ENCODE results near the gene ZNF91.
"Not testable (repeated sequence)": the region's sequence is repeated elsewhere in the genome, so short reads cannot be mapped to it uniquely, and the experiment has no call there.

The ZNF91 gene

DNA sequence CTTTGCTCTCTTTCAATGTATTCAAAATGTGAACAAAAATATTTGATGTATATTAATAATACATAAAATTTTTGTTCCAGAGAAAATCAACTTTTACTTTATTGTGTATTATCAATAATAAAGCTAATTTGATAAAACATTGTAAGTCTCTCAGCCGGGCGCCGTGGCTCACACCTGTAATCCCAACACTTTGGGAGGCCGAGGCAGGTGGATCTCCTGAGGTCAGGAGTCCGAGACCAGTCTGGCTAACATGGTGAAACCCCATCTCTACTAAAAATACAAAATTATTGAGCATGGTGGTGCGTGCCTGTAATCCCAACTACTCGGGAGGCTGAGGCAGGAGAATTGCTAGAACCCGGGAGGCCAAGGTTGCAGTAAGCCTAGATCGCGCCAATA is 449 bp upstream of the ZNF91 start:
- not testable (repeated sequence) for DNase-seq (ENCODE audit: low read depth)

DNA sequence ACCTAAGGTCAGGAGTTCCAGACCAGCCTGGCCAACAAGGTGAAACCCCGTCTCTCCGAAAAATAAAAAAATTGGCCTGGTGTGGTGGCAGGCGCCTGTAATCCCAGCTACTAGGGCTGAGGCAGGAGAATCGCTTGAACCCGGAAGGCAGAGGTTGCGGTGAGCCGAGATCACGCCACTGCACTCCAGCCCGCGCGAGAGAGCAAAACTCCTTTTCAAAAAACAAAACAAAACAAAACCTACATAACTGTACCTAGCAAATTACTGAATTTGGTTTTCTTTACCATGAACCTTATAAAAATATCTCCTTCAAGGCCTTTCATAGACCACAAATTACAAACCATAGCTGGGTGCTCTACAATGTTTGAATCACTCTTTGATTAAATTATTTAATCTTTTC is 760 bp downstream of the ZNF91 start:
- no peak for DNase-seq (ENCODE audit: low read depth)

DNA sequence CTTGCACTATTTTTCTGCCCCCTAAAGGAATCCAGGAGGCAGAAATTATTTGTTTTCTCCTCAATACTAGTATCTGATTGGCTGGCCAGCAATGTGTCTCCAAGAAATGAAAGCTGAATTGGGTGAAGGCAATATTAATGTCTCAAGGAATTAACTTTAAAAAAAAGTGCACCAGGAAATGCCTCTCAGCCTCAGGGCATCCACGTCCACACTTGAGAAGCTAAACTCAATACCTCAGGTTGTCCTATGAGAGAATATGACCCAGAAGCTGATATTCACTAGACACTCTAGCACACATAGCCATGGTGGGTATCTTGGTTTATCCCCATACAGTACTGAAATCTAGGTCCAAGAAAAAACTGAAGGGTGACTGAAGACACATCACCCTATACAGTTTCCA is 2.1 kb downstream of the ZNF91 start:
- no peak for DNase-seq (ENCODE audit: low read depth)

DNA sequence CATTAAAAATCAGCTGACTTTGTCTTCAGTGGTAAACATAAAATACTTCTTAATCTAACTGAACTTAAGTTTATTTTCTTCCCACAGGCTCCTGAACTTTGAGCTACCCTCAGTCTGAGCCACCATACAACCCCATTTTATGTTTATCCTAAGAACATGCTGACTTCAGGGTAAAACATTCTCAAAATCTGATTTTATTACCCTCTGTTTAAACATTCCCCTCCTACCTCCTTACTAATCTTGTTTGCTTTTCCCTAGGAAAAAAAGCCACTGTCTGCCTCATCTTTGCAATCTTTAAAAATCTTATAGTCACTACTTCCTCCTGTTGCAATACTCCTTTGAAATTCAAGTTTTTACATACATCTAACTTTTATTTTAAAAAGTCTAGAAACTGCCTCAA is 4.0 kb downstream of the ZNF91 start:
- DNase-seq (ENCODE audit: low read depth) = no peak

DNA sequence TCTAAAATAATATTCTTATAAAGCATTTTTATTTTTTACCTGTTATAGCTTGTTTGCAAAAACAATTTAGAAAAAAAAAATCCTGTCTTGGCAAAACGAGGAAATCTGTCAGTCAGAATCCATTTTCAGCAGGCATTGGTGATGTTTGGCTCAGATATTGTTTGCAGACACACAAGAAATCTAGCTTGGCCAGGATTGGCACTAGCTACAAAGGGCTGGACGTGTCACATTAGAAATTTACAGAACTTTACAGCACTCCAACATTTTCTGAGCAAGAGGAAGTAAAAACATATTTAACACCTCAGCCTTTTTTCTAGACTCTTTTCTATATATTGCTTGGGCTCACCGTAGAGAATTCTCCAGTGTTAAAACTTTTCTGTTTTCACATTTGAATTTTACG is 9.9 kb downstream of the ZNF91 start:
- no peak for DNase-seq (ENCODE audit: low read depth)

DNA sequence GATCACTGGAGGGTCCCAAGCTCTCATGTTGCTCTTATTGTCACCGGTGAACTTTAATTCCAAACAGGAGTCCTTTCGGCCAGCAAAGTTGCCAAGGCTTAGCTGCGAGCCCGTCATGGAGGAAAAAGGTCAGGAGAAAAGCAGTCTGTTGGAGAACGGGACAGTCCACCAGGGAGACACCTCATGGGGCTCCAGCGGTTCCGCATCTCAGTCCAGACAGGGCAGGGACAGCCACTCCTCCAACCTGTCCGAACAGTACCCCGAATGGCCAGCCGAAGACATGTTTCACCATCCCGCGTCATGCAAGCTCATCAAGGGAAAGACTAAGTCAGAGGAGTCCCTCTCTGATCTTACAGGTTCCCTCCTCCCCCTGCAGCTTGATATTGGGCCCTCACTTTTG is 10.4 kb downstream of the ZNF91 start:
- DNase-seq (ENCODE audit: low read depth) = no peak

DNA sequence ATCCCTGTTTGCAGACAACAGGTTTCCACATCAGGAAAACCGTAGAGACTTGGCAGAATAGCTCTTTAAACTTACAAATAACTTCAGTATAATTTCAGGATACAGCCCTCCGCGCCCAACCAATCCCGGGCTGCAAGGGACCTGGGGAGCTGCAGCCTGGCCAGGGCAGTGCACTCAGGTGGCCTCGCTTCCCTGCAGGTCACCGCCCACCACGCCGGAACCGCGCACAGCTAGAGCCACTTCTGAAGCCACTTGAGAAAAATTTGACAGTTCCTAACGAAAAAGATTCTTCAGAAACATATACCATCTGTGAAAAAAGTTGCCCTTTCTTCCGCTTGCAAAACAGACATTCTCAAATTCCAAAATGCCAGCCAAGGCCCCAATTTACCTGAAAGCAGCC is 11.1 kb downstream of the ZNF91 start:
- DNase-seq (ENCODE audit: low read depth) = no peak

DNA sequence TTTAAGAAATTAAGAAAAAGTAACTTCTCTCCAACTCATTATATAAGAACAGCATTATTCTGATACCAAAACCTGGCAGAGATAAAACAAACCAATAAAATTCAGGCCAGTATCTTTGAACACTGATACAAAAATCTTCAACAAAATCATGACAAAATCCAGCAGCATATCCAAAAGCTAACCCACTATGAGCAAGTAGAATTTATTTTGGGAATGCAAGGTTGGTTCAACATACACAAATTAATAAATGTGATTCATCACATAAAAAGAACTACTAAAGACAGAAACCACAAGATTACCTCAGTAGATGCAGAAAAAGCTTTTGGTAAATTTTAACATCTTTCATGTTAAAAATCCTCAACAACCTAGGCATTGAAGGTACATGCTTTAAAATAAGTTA is 12.3 kb downstream of the ZNF91 start:
- DNase-seq (ENCODE audit: low read depth) = no peak

DNA sequence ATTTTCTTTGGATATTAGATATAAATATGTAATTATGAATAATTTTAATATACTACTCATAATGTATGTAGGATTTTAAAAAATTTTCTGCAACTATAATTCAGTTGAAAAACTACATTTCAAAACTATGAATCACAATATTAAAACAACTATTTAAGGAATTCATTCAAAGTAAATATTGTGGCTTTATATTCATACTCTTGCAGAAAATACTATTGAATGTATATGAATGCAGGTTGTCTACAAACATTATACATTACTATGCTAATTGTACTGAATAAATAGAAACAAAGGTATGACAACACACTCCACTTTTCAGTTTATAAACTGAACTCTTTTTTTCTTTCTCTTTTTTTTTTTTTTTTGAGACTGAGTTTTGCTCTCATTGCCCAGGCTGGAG is 14.2 kb downstream of the ZNF91 start:
- DNase-seq (ENCODE audit: low read depth) = no peak

DNA sequence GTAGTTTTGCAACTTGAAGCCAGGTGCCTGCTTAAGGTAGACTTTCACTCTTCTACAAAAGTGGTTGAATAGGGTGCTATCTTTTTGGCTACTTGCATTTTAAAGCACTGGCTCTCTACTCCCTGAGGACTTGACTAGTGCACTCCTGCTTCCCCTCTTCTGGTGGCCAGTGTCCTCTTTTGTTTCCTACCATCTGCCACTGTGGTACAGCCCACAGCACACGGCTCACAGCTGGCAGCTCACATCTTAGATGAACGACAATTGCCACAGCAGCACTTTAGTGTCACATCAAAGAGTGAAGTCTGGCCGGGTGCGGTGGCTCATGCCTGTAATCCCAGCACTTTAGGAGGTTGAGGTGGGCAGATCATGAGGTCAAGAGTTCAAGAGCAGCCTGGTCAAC is 15.6 kb downstream of the ZNF91 start:
- DNase-seq (ENCODE audit: low read depth) = not testable (repeated sequence)

DNA sequence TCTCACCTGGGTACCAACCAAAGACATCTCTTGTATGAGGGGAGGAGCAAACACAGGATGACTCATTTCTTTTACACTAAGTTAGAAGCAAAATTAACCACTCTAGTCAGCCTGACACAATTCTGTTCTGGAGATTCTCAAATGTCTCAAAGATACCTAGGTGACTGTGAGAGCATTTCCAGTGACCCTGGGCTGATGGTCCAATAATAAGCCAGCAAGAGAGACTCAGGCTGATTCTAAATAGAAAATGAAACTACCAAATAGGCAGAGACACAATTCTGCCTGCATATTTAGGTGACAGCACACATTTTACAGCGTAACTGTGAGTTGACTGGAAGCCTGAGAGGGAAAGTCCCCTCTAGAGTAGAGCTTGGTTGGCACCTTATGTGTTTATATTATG is 16.3 kb downstream of the ZNF91 start:
- no peak for DNase-seq (ENCODE audit: low read depth)

DNA sequence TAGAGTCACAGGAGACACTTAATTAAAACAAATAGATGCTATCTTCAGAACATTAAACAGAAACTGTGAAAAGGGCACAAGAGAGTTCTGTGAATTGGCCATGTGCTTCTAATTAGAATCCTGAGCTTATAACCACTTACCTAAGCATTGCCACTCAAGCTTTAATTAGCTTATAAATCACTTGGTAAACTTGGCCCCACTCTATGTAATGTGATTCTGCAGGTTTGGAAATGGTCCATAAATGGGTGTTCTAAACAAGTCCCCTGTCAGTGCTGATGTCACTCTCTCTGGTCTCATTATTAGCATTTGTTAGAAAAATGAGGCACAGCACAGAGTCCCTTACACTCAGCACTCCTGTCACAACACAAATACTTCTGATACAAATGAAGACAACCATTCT is 18.0 kb downstream of the ZNF91 start:
- DNase-seq (ENCODE audit: low read depth) = no peak

DNA sequence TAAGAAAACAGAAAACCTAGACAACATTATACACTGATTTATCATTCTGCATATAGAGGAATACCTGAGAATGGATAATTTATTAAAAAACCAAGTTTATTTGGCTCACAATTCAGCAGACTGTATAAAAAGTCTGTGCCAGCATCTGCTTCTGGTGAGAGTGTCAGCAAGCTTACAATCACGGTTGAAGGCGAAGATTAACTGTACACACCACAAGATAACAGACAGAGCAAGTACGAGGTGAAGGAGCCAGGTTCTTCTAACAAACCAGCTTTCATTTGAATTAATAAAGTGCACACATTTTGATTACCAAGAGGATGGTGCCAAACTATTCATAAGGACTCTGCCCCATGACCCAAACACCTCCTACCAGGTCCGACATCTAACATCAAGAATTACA is 28.8 kb downstream of the ZNF91 start:
- DNase-seq (ENCODE audit: low read depth) = no peak

DNA sequence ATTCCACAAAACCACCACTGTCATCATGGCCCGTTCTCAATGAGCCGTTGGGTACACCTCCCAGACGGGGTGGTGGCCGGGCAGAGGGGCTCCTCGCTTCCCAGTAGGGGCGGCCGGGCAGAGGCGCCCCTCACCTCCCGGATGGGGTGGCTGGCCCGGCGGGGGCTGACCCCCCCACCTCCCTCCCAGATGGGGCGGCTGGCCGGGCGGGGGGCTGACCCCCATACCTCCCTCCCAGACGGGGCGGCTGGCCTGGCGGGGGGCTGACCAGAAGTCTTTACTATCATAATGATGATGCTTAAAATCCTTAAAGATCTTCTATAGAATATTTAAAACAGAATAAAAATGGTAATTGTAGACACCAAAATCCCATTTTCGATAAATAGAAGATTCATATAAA is 29.2 kb downstream of the ZNF91 start:
- DNase-seq (ENCODE audit: low read depth) = not testable (repeated sequence)

DNA sequence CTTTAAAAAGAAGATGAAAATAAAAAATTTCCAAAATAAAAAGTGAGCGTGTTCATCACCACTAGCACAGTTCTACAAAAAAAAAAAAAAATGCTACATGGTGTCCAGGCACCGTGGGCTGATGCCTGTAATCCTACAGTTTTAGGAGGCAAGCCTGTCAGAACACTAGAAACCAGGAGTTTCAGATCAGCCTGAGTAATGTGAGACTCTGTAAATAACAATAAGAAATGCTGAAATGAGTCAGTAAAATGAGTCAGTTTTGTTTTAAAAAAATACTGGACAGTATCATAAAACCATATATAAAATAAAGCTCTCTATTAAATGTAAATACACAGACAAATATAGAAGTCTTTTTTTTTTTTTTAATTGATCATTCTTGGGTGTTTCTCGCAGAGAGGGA is 30.0 kb downstream of the ZNF91 start:
- no peak for DNase-seq (ENCODE audit: low read depth)

DNA sequence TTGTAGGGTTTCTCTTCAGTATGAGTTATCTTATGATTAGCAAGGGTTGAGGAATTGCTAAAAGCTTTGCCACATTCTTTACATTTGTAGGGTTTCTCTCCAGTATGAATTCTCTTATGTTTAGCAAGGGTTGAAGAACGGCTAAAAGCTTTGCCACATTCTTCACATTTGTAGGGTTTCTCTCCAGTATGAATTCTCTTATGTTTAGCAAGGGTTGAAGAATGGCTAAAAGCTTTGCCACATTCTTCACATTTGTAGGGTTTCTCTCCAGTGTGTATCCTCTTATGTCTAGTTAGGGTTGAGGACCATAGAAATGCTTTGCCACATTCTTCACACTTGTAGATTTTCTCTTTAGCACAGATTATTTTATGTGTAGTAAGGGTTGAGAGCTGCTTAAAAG is 33.4 kb downstream of the ZNF91 start:
- DNase-seq (ENCODE audit: low read depth) = not testable (repeated sequence)

DNA sequence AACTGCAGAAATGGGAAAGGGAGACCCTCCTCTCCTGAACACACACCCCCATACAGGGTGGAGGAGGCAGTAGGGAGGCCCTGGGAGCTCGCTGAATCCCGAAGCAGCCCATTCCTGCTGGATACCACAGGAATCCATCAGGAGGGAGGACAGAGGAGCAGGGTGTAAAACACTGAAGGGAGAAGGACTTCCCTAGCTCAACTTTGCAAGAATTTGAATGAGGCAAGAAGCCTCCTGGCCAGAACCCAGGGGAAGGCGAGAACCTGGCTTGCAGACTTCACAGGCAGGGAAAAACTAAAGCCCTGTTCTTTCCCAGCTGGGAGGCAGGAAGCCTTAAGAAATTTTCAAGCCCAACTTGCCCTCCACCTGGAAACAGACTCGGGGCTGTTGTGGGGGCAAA is 43.5 kb downstream of the ZNF91 start:
- no peak for DNase-seq (ENCODE audit: low read depth)

DNA sequence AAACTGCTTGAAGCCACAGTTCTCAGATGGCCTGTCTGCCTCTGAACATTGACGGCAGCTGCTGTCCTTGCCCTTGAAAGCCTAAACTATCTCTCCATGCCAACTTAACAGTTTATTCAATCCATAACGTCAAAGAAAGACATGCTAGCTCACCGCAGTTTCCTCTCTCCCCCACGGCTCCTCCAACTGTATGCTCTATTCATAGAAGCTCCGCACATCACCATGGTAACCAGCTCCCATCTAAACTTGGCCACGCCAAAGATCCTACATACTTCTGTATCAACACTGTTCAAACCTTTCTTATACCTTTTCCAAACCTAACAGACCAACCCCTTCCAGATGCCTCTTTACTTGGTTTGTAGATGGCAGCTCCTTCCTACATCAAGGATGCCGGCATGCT is 48.6 kb downstream of the ZNF91 start:
- DNase-seq (ENCODE audit: low read depth) = no peak

DNA sequence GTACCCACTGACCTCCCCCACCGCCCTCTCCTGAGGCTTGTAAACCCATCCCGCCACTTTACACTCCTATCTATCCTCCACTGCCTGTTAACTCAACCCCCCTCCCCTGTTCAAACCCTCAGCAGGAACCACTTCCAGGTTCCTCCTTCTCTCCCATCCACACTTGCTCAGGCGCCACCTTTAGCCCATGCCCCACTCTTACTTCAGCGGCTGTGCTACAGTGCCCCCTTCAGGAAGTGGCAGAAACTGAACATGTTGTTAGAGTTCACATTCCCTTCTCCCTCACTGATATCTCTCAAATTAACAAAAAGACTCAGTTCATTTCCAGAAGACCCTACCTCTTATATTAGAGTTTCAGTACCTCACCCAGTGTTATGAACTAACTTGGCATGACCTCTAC is 49.4 kb downstream of the ZNF91 start:
- no peak for DNase-seq (ENCODE audit: low read depth)

DNA sequence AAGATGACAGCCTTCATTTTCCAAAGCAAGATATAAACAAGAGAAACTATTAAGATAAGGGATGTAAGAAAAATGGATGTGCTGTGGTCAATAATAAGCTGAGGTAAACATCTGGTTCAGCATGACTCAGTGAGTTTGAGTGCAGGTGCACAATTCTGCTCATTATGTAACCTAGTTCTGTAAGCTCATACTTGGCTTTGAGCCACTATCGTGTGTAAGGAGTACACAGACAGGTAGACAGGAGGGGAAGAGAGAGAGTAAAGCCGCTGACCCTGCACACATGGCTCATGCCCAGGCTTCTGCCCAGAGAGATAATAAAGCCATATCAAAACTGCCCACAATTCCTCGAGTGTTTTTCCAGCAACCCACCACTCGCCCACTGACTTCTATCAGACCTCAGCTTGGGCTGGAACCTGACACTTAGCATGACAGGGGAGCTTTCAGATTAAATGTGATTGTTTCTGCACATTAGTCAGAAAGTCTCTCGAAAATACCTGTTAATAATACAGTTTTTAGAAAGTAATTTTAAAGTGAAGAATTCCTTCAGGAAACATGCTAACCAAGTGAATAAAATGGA is 51.7 kb downstream of the ZNF91 start:
- no peak for DNase-seq (ENCODE audit: low read depth)

DNA sequence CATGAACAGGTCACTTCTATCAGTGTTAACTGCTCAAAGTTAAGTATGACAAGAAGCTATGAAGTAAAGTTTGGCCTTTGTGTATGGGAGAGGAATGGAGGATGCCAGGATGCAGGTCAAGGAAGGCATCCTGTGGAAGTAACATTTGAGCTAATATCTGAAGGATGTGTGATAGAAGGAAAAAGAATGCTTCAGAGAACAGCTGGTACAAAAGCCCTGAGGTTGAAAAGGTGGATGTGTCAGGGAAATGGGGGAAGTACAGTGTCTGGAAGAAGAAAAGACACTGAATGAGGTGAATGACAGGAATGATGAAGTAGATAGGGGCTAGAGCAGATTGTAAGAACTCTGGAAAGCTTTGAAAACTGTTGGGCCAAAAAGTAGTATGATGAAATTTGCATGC is 67.1 kb downstream of the ZNF91 start:
- no peak for DNase-seq (ENCODE audit: low read depth)

DNA sequence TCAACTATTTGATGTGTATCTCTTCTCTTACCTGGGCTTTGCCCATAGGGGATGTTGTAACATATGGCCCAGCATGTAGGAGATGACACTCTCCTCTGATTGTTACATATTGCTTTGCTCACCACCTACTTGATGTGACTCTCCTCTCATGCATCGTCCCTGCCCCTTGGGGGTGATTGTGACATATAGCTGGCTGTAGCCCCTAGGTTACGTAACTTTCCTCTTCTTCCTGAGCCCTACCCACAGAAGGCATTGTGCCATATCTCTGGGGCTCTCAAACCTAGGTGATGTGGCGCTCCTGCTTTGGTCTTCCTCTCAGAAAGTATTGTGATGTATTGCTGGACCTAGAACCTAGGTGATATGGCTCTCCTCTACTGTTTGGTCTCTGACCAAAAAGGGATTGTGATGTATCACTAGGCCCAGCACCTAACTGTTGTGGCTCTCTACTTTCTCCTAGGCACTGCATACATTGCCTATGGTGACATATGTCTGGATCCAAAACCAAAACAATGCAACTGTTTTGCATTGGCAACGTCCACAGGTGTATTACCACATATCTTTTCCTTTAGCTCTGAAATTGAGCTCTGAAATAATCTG is 73.2 kb downstream of the ZNF91 start:
- no peak for DNase-seq (ENCODE audit: low read depth)

DNA sequence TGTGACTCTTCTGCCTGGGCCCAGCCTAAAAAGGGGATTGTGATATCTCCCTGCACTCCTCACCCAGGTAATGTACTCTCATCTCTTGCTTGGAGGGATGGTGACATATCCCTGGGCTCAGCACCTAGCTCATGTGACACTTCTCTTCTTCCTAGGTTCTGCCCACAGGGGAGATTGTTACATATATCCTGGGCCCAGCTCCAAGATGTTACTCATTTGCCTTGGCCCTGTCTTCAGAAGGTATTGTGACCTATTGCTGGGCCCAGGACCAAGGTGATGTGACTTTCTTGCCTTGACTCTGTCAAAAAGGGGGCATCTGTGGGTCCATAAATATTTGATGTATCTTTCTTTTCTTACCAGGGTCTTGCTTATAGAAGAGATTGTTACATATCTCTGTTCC is 73.9 kb downstream of the ZNF91 start:
- not testable (repeated sequence) for DNase-seq (ENCODE audit: low read depth)

DNA sequence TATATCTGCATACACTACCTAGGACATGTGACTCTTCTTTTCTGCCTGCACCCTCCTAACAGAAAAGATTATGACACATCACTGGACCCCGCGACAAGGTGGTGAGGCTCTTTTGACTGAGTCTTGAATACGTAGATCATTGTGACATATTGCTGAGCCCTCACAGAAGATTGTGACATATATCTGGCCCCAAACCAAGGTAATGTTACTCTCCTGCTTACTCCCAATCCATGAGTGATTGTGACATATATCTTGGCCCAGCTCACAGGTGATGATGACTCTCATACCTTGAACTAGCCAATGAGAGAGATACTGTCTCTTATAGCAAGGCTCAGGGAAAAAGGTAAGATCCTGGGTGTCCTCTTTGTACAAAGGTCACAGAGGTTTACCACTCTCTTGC is 75.7 kb downstream of the ZNF91 start:
- not testable (repeated sequence) for DNase-seq (ENCODE audit: low read depth)

DNA sequence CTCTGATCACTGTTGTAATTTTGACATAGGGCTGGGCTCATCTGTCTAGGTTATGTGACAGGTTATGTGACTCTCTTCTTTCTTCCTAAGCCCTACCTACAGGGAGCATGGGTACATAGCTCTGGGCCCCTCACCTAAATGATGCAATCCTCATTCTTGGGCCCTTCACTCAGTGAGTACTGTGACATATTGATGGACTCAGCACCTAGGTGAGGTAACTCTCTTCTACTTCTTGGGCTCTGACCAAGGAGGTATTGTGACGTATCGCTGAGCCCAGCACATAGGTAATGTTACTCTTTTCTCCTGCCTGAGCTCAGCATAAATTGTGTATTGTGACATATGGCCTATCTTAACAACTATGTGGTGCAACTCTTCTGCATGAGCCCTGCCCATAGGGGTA is 76.3 kb downstream of the ZNF91 start:
- DNase-seq (ENCODE audit: low read depth) = not testable (repeated sequence)
